ENCODE measurements around the gene CLEC4E.
"Not testable (repeated sequence)": the region's sequence is repeated elsewhere in the genome, so short reads cannot be mapped to it uniquely, and the experiment has no call there.

The CLEC4E gene

GRCh38 chr12:8566525-8566924, 25.8 kb upstream of the CLEC4E start:
- H3K4me3 Mint-ChIP-seq = no peak overlapping the region
- H3K9me3 Mint-ChIP-seq = peaks cover 10% of the 10 kb centered on the region
- TF ChIP-seq CTCF (IDR thresholded peaks at IDR 0.05; ENCODE audit: unreplicated experiment in 3 of 3) = no peak
- H3K36me3 Mint-ChIP-seq (ENCODE audit: low read depth) = no peaks in the 10 kb centered on the region
- H3K4me1 Mint-ChIP-seq = no peaks in the 10 kb centered on the region
- H3K27me3 Mint-ChIP-seq (ENCODE audit: low read depth) = no peaks in the 10 kb centered on the region
- H3K27ac Mint-ChIP-seq = no peak overlapping the region

GRCh38 chr12:8566052-8566451, 25.3 kb upstream of the CLEC4E start:
- not testable (repeated sequence) for H3K27ac Mint-ChIP-seq; H3K4me3 Mint-ChIP-seq; H3K4me1 Mint-ChIP-seq; H3K36me3 Mint-ChIP-seq (ENCODE audit: low read depth); H3K27me3 Mint-ChIP-seq (ENCODE audit: low read depth)
- H3K9me3 Mint-ChIP-seq = peaks cover 14% of the 10 kb centered on the region

- H3K9me3 Mint-ChIP-seq = peaks cover 17% of the 10 kb centered on the region
- TF ChIP-seq CTCF (IDR thresholded peaks at IDR 0.05; ENCODE audit: unreplicated experiment in 3 of 3) = no peak
- no peaks in the 10 kb centered on the region for H3K4me1 Mint-ChIP-seq
- H3K27me3 Mint-ChIP-seq (ENCODE audit: low read depth) = no peaks in the 10 kb centered on the region
- H3K27ac Mint-ChIP-seq = no peak overlapping the region
- no peaks in the 10 kb centered on the region for H3K36me3 Mint-ChIP-seq (ENCODE audit: low read depth)
- H3K4me3 Mint-ChIP-seq = no peak overlapping the region
Observed at GRCh38 chr12:8564656-8565055, 24.0 kb upstream of the CLEC4E start.

DNA sequence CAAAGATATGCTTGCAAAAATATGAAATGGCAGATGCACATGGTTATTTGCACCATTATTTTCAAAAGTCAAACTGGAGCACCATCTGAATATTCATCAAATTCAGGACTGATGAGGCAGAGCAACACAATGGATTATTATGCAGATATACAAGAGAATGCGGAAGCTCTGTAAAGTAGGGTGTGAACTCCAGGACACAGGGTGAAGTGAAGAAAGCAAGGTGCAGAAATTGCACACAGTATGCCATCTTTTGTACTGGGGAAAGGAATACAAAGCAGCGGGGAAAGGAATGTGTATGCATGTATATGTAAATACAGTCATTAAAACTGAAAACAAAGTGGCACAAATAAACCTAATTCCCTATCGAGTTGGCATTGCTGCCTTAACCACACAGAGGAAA, 22.7 kb upstream of the CLEC4E start:
- Mint-ChIP-seq H3K27me3 (ENCODE audit: low read depth) (no peaks in the 10 kb centered on the region), H3K36me3 (ENCODE audit: low read depth) (no peaks in the 10 kb centered on the region), H3K9me3 (peaks cover 17% of the 10 kb centered on the region), H3K4me3 (no peak overlapping the region), H3K4me1 (no peaks in the 10 kb centered on the region), H3K27ac (no peak overlapping the region)
- TF ChIP-seq CTCF (IDR thresholded peaks at IDR 0.05; ENCODE audit: unreplicated experiment in 3 of 3) = no peak

GRCh38 chr12:8562310-8562709, 21.6 kb upstream of the CLEC4E start:
- Mint-ChIP-seq H3K9me3 (peaks cover 17% of the 10 kb centered on the region), H3K27me3 (ENCODE audit: low read depth) (no peaks in the 10 kb centered on the region), H3K27ac (no peak overlapping the region), H3K4me1 (no peaks in the 10 kb centered on the region), H3K4me3 (no peak overlapping the region), H3K36me3 (ENCODE audit: low read depth) (no peaks in the 10 kb centered on the region)
- no peak for TF ChIP-seq CTCF (IDR thresholded peaks at IDR 0.05; ENCODE audit: unreplicated experiment in 3 of 3)

DNA sequence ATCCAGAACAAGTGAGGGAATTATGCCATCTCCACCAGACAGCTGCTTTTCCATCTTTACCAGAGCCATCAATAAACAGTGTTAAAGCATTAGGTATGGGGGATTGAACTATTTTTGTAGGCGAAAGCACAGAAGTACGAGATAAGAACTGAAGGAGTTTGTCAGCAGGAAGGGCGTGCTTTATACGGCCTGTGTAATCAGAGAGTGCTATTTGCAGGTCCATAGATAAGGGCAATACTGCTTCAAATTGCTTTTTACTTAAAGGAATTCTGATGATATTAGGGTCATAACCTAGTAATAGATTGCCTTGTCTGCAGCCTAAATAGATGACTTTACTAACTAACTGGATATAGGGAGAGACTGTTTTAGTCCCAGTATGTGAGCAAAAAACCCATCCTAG, 20.3 kb upstream of the CLEC4E start:
- H3K27me3 Mint-ChIP-seq (ENCODE audit: low read depth) = no peaks in the 10 kb centered on the region
- TF ChIP-seq CTCF (IDR thresholded peaks at IDR 0.05; ENCODE audit: unreplicated experiment in 3 of 3) = no peak
- no peak overlapping the region for H3K27ac Mint-ChIP-seq
- peaks cover 14% of the 10 kb centered on the region for H3K9me3 Mint-ChIP-seq
- H3K4me1 Mint-ChIP-seq = no peaks in the 10 kb centered on the region
- H3K36me3 Mint-ChIP-seq (ENCODE audit: low read depth) = no peaks in the 10 kb centered on the region
- H3K4me3 Mint-ChIP-seq = no peak overlapping the region

DNA sequence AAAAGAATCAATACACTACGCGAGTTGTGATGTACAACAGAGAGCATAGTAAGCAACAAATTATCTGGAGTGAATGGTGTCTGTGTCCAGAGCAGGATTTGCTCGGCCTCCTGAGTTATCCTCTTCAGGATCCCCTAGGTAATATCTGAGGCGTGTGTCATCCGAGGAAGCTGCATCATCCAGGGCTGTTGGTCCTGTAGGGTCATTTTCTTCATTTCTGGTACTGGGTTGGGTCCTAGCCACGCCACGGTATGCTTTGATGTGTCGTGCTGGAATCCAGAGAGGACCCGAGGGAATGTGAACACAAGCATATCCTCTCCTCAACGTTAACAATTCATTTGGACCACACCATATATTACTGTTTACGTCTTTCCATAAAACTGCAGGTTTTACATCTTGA, 19.0 kb upstream of the CLEC4E start:
- Mint-ChIP-seq H3K36me3 (ENCODE audit: low read depth) (no peaks in the 10 kb centered on the region), H3K27me3 (ENCODE audit: low read depth) (no peaks in the 10 kb centered on the region), H3K9me3 (peaks cover 14% of the 10 kb centered on the region), H3K4me3 (no peak overlapping the region), H3K27ac (no peak overlapping the region), H3K4me1 (no peaks in the 10 kb centered on the region)
- TF ChIP-seq CTCF (IDR thresholded peaks at IDR 0.05; ENCODE audit: unreplicated experiment in 3 of 3) = no peak

Measured in nephron (organoid).